Endometrium (tissue), 2 donors: ENCODE measurements around the gene PPIL3.
"Not testable (repeated sequence)": the region's sequence is repeated elsewhere in the genome, so short reads cannot be mapped to it uniquely, and the experiment has no call there.

Experiments
- FAIRE-seq: peaks from 2 replicates; lab custom pipeline; 2012; peaks lifted over from hg19 to GRCh38; lab: Jason Lieb, UNC
- donor health status: control.
- donor health status: control.

PPIL3 gene

GRCh38 chr2:200888704-200889625 lies at the start of gene PPIL3, which contains the start of gene NIF3L1:
Gene PPIL3, minus strand, starts transcription at chr2:200889077. Its CDS starts 1,462 bp downstream, at chr2:200887615.
Gene NIF3L1, plus strand, starts transcription at chr2:200889371. Its CDS starts 2,573 bp downstream, at chr2:200891944.
- peak; percentile 93 for FAIRE-seq

- FAIRE-seq, result no peak
These were observed 42.2 kb upstream of the PPIL3 start for GRCh38 chr2:200930947-200931626.

GRCh38 chr2:200929334-200930249 lies 40.7 kb upstream of the PPIL3 start:
- no peak for FAIRE-seq

GRCh38 chr2:200922439-200922838 lies 33.6 kb upstream of the PPIL3 start:
- no peak for FAIRE-seq

- no peak for FAIRE-seq
These were observed 24.8 kb upstream of the PPIL3 start for GRCh38 chr2:200913654-200914053.

GRCh38 chr2:200909958-200910357 lies 21.1 kb upstream of the PPIL3 start:
- FAIRE-seq, result no peak

GRCh38 chr2:200905618-200906296 lies 16.9 kb upstream of the PPIL3 start:
- no peak for FAIRE-seq

GRCh38 chr2:200901459-200902072 lies 12.7 kb upstream of the PPIL3 start:
- FAIRE-seq, result peak; percentile 50

GRCh38 chr2:200899482-200899881 lies 10.6 kb upstream of the PPIL3 start:
- FAIRE-seq, result no peak

- not testable (repeated sequence) for FAIRE-seq
These were observed 7.1 kb downstream of the PPIL3 start for GRCh38 chr2:200881715-200882249.

- no peak for FAIRE-seq
These were observed 10.5 kb downstream of the PPIL3 start for GRCh38 chr2:200878289-200878880.

- FAIRE-seq, result no peak
These were observed 11.4 kb downstream of the PPIL3 start for GRCh38 chr2:200877443-200877842.

GRCh38 chr2:200873560-200873959 lies 15.3 kb downstream of the PPIL3 start:
- FAIRE-seq, result no peak

GRCh38 chr2:200871151-200871550 lies 17.7 kb downstream of the PPIL3 start:
- no peak for FAIRE-seq

- no peak for FAIRE-seq
These were observed 19.9 kb downstream of the PPIL3 start for GRCh38 chr2:200869014-200869413.

- FAIRE-seq, result no peak
These were observed 24.5 kb downstream of the PPIL3 start, which contains the start of gene CLK1 for GRCh38 chr2:200864176-200865034. Gene CLK1, minus strand, starts transcription at chr2:200864658. Its CDS starts 2,796 bp downstream, at chr2:200861862.

GRCh38 chr2:200863782-200864175 lies 25.1 kb downstream of the PPIL3 start:
- no peak for FAIRE-seq

GRCh38 chr2:200862532-200863000 lies 26.3 kb downstream of the PPIL3 start:
- no peak for FAIRE-seq

- FAIRE-seq, result no peak
These were observed 27.2 kb downstream of the PPIL3 start for GRCh38 chr2:200861617-200862155.
